HCT116 (cell line): ENCODE data around the gene POGLUT3. TPM values are rescaled to one million over a fixed set of nuclear protein-coding genes. Genes with fewer than 3 reads are reported as not detected.

Experiments
- ATAC-seq: fragments of 200-7000 bp; cut with Tn5 transposase; 2 replicates; pipeline ENCODE4 v1.9.1; 2020; ENCODE audit warnings: mild to moderate bottlenecking, moderate library complexity
- BruUV-seq: library from RNA; stranded (reverse); fragments of 400-500 nt; replicated peaks from 2 replicates; lab custom pipeline; 2021; lab: Mats Ljungman, UMichigan
- CTCF ChIA-PET: fragments of 300-600 bp; sonication (Branson Sonifier 250); formaldehyde crosslinking; loops from one replicate; lab custom pipeline; 2021; ENCODE audit warnings: antibody characterized with exemption; lab: Charles Lee
- POLR2A ChIA-PET: fragments of 300-600, 350-600 bp; sonication (Branson Sonifier 250); formaldehyde crosslinking; loops from one replicate; lab custom pipeline; 2021; ENCODE audit warnings: antibody characterized with exemption; lab: Charles Lee
- RAD21 ChIA-PET, 2 experiments: fragments of 300-600 bp; sonication (Branson Sonifier 250); formaldehyde crosslinking; loops; one replicate each; lab custom pipeline; 2023; ENCODE audit warnings: low total read pairs in 2 of 2; ENCODE audit not compliant: uncharacterized antibody in 2 of 2, unreplicated experiment in 2 of 2, low non-redundant PET in 1 of 2; lab: Charles Lee
- DNase-seq: peaks from one replicate; pipeline ENCODE4 v3.0.0-alpha.2; 2010; ENCODE audit warnings: low read depth, low spot score
- H2AFZ ChIP-seq: fragments of 200-600 bp; shearing (Covaris generic), sonication (generic); 2 replicates; pipeline ENCODE4 v1.6.1; 2017; ENCODE audit warnings: low read depth, mixed run types, mixed read lengths, antibody characterized with exemption, low read length; ENCODE audit not compliant: poor library complexity, severe bottlenecking
- H3K27ac ChIP-seq: 2 replicates; pipeline ENCODE4 v1.5.1; 2012; ENCODE audit warnings: low read depth, low read length
- H3K27me3 ChIP-seq: fragments of 200-600 bp; sonication (generic); 2 replicates; pipeline ENCODE4 v1.6.1; 2016; ENCODE audit warnings: mixed run types, low read length, mixed read lengths; ENCODE audit not compliant: insufficient read depth
- H3K36me3 ChIP-seq, 2 experiments: fragments of 200-500 bp in 1 of 2; fragments of 200-600 bp in 1 of 2; sonication (Bioruptor generic) in 1 of 2; sonication (generic) in 1 of 2; 2 replicates each; pipeline versions ENCODE4 v1.5.1 to v1.6.1; 2014 to 2016; ENCODE audit warnings: low read length in 2 of 2, inconsistent platforms in 1 of 2, mixed read lengths in 1 of 2, mixed run types in 1 of 2; ENCODE audit not compliant: insufficient read depth in 2 of 2, control insufficient read depth in 1 of 2
- H3K4me1 ChIP-seq, 2 experiments: fragments of 200-600 bp in 1 of 2; sonication (generic) in 1 of 2; 2 replicates each; pipeline versions ENCODE4 v1.5.1 to v1.6.1; 2012 to 2017; ENCODE audit warnings: low read length in 2 of 2, inconsistent platforms in 1 of 2, mild to moderate bottlenecking in 1 of 2, mixed read lengths in 1 of 2, mixed run types in 1 of 2, moderate library complexity in 1 of 2; ENCODE audit not compliant: insufficient read depth in 2 of 2, control insufficient read depth in 1 of 2
- H3K4me2 ChIP-seq: fragments of 200-600 bp; sonication (generic); 2 replicates; pipeline ENCODE4 v1.6.1; 2017; ENCODE audit warnings: mixed run types, low read length, mixed read lengths
- H3K4me3 ChIP-seq, 2 experiments: fragments of 200-600 bp in 1 of 2; sonication (generic) in 1 of 2; replicated peaks in 1 of 2; 2 replicates each; pipeline ENCODE4 v1.5.1; 2011 to 2016; ENCODE audit warnings: low read length in 2 of 2, control low read depth in 1 of 2, low read depth in 1 of 2, mild to moderate bottlenecking in 1 of 2, mixed read lengths in 1 of 2, mixed run types in 1 of 2
- H3K79me2 ChIP-seq: fragments of 200-600 bp; sonication (generic); 2 replicates; pipeline ENCODE4 v1.6.1; 2017; ENCODE audit warnings: mild to moderate bottlenecking, mixed run types, low read length, moderate library complexity, mixed read lengths; ENCODE audit not compliant: insufficient read depth
- H3K9ac ChIP-seq: fragments of 200-600 bp; sonication (generic); 2 replicates; pipeline ENCODE4 v1.6.1; 2016; ENCODE audit warnings: low read length, mixed read lengths
- H3K9me2 ChIP-seq: fragments of 200-600 bp; sonication (generic), shearing (Covaris generic); 2 replicates; pipeline ENCODE4 v1.6.1; 2017; ENCODE audit warnings: mixed run types, mild to moderate bottlenecking, moderate library complexity; ENCODE audit not compliant: insufficient read depth
- H3K9me3 ChIP-seq, 2 experiments: fragments of 200-500 bp in 1 of 2; fragments of 200-600 bp in 1 of 2; sonication (Bioruptor generic) in 1 of 2; sonication (generic) in 1 of 2; 2 replicates each; pipeline ENCODE4 v1.6.1; 2014 to 2017; ENCODE audit warnings: low read length in 2 of 2, mixed read lengths in 2 of 2, inconsistent platforms in 1 of 2, low read depth in 1 of 2, mild to moderate bottlenecking in 1 of 2, mixed run types in 1 of 2, moderate library complexity in 1 of 2; ENCODE audit not compliant: control insufficient read depth in 1 of 2, insufficient read depth in 1 of 2
- H4K20me1 ChIP-seq: fragments of 200-600 bp; sonication (generic), shearing (Covaris generic); 2 replicates; pipeline ENCODE4 v1.6.1; 2017; ENCODE audit warnings: mixed run types, mild to moderate bottlenecking, moderate library complexity; ENCODE audit not compliant: insufficient read depth
- CEBPB ChIP-seq: IDR thresholded peaks from 2 replicates; pipeline ENCODE4 v1.6.1; 2012; ENCODE audit warnings: low read depth
- ELF1 ChIP-seq: IDR thresholded peaks from 2 replicates; pipeline ENCODE4 v1.6.1; 2012; ENCODE audit warnings: low read depth, borderline replicate concordance
- EZH2 ChIP-seq: fragments of 200-600 bp; sonication (generic); IDR thresholded peaks from 2 replicates; pipeline ENCODE4 v1.6.1; 2017; ENCODE audit warnings: antibody characterized with exemption, mixed run types
- EZH2phosphoT487 ChIP-seq: fragments of 200-600 bp; IDR thresholded peaks from 2 replicates; pipeline ENCODE4 v1.6.1; 2018; ENCODE audit warnings: antibody characterized with exemption, borderline replicate concordance
- FOSL1 ChIP-seq: IDR thresholded peaks from 2 replicates; pipeline ENCODE4 v1.6.1; 2012; ENCODE audit warnings: low read depth
- JUND ChIP-seq: IDR thresholded peaks from 2 replicates; pipeline ENCODE4 v1.6.1; 2012
- POLR2A ChIP-seq: IDR thresholded peaks from 2 replicates; pipeline ENCODE4 v1.7.0; 2011; ENCODE audit warnings: borderline replicate concordance; ENCODE audit not compliant: insufficient read depth, insufficient read length; ENCODE audit errors: extremely low read depth
- POLR2AphosphoS5 ChIP-seq: IDR thresholded peaks from 2 replicates; pipeline ENCODE4 v1.6.1; 2011; ENCODE audit warnings: mild to moderate bottlenecking, low read depth, low read length, moderate library complexity
- RAD21 ChIP-seq: IDR thresholded peaks from 2 replicates; pipeline ENCODE4 v1.6.1; 2012; ENCODE audit warnings: low read depth, mild to moderate bottlenecking
- SIN3A ChIP-seq: IDR thresholded peaks from 2 replicates; pipeline ENCODE4 v1.6.1; 2012; ENCODE audit warnings: low read depth
- SP1 ChIP-seq: IDR thresholded peaks from 2 replicates; pipeline ENCODE4 v1.6.1; 2012; ENCODE audit warnings: low read depth
- SRF ChIP-seq: IDR thresholded peaks from 2 replicates; pipeline ENCODE4 v1.6.1; 2012; ENCODE audit warnings: low read depth
- TCF7L2 ChIP-seq: IDR thresholded peaks from 2 replicates; pipeline ENCODE4 v1.7.0; 2011; ENCODE audit warnings: borderline replicate concordance, inconsistent platforms; ENCODE audit not compliant: insufficient read depth, insufficient read length; ENCODE audit errors: extremely low read depth
- YY1 ChIP-seq: IDR thresholded peaks from 2 replicates; pipeline ENCODE4 v1.6.1; 2011; ENCODE audit warnings: low read length, low read depth, moderate library complexity, mild to moderate bottlenecking; ENCODE audit not compliant: insufficient replicate concordance; ENCODE audit errors: extremely low read depth
- ZNF274 ChIP-seq: fragments of 200-500 bp; sonication (Bioruptor generic); IDR thresholded peaks from 2 replicates; pipeline ENCODE4 v1.6.1; 2014; ENCODE audit warnings: mild to moderate bottlenecking, low read depth, low read length, inconsistent platforms
- intact Hi-C: fragments of 100-400 bp; cut with micrococcal nuclease; formaldehyde crosslinking; loops from 2 replicates; pipeline ENCODE4 v1.10.0; 2022
- total RNA-seq: library from RNA; stranded (reverse); gene quantifications from one replicate; pipeline ENCODE4 v1.2.1, GENCODE V29; 2021; ENCODE audit not compliant: unreplicated experiment
- TF ChIP-seq, protein P1 (sequence below): IDR thresholded peaks from 2 replicates; pipeline ENCODE4 v1.6.1; 2012
- TF ChIP-seq, protein P2 (sequence below), 3 experiments: fragments of 200-600 bp in 1 of 3; sonication (generic) in 1 of 3; IDR thresholded peaks in 2 of 3; conservative IDR thresholded peaks in 1 of 3; 2 replicates each; pipeline ENCODE4 v1.5.1; 2012 to 2017; ENCODE audit warnings: low read depth in 2 of 3, low read length in 2 of 3, antibody characterized with exemption in 1 of 3, borderline replicate concordance in 1 of 3, control low read depth in 1 of 3, mild to moderate bottlenecking in 1 of 3, mixed read lengths in 1 of 3, mixed run types in 1 of 3, moderate library complexity in 1 of 3; ENCODE audit not compliant: insufficient read depth in 1 of 3
- TF ChIP-seq, protein P3 (sequence below): IDR thresholded peaks from 2 replicates; pipeline ENCODE4 v1.6.1; 2011; ENCODE audit warnings: mild to moderate bottlenecking, low read length, moderate library complexity; ENCODE audit not compliant: insufficient replicate concordance; ENCODE audit errors: extremely low read depth

POGLUT3 gene
- total RNA-seq, 1 experiment from 2014 or later, result 22.0 TPM

DNA sequence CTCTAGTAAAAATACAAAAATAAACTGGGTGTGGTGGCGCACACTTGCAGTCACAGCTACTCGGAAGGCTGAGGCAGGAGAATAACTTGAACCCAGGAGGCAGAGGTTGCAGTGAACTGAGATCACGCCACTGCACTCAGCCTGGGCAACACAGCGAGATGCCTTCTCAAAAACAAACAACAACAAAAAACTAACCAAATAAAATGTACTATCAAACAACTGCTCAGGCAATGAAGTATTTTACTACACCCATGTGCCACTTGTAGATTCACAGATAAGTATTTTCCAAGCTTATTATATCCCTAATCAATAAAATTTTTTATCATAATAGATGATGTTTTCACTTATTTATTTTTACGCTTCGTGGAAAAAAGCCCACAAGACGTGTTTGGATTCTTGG is 31.8 kb downstream of the POGLUT3 start (continued):
- TF ChIP-seq TCF7L2 (no peak), RAD21 (no peak), CEBPB (no peak)
- TF ChIP-seq, protein P1, sequence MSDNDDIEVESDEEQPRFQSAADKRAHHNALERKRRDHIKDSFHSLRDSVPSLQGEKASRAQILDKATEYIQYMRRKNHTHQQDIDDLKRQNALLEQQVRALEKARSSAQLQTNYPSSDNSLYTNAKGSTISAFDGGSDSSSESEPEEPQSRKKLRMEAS, result no peak

DNA sequence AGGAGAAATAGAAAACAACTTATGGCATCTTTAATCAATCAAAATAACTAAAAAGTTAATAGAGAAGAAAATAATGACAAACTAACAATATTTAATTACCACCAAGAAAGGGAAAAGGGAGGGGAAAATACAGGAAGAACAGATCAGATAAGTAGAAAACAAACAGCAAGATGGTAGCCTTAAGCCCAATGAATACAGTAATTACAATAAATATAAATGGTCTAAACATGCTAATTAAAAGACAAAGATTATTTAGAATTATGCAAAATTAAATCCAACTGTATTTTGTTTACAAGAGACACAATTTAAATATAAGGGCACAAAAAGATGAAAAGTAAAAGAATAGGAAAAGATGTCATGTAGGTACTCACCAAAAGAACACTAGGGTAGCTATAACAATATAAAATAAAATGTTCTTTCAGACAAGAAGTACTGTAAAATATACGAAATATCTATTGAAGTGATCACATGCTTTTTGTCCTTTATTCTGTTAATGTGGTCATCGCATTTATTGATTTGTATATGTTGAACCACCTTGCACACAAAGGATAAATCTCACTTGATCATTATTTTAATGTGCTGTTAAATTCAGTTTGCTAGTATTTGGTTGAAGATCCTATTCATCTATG is 44.9 kb downstream of the POGLUT3 start:
- no peak for ATAC-seq
- POLR2A ChIA-PET, result no interaction called here

More for the DNA sequence above, 44.9 kb downstream of the POGLUT3 start:
- no peaks in the 10 kb centered on the region for H3K79me2 ChIP-seq
- ChIA-PET RAD21 (no interaction called here), CTCF (no interaction called here)
- TF ChIP-seq SP1 (no peak), ELF1 (no peak), POLR2AphosphoS5 (no peak), YY1 (no peak), SRF (no peak), RAD21 (no peak), JUND (no peak), SIN3A (no peak), FOSL1 (no peak), POLR2A (no peak), EZH2 (no peak), EZH2phosphoT487 (no peak), ZNF274 (no peak)
- TF ChIP-seq, protein P2, sequence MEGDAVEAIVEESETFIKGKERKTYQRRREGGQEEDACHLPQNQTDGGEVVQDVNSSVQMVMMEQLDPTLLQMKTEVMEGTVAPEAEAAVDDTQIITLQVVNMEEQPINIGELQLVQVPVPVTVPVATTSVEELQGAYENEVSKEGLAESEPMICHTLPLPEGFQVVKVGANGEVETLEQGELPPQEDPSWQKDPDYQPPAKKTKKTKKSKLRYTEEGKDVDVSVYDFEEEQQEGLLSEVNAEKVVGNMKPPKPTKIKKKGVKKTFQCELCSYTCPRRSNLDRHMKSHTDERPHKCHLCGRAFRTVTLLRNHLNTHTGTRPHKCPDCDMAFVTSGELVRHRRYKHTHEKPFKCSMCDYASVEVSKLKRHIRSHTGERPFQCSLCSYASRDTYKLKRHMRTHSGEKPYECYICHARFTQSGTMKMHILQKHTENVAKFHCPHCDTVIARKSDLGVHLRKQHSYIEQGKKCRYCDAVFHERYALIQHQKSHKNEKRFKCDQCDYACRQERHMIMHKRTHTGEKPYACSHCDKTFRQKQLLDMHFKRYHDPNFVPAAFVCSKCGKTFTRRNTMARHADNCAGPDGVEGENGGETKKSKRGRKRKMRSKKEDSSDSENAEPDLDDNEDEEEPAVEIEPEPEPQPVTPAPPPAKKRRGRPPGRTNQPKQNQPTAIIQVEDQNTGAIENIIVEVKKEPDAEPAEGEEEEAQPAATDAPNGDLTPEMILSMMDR (IDR thresholded peaks at IDR 0.05 in 2 of 3, conservative IDR thresholded peaks at IDR 0.05 in 1 of 3; ENCODE audit: borderline replicate concordance in 1 of 3, insufficient read depth in 1 of 3, low read depth in 2 of 3, low read length in 2 of 3), result no peak
- TF ChIP-seq, protein P1, result no peak
- TF ChIP-seq, protein P3, sequence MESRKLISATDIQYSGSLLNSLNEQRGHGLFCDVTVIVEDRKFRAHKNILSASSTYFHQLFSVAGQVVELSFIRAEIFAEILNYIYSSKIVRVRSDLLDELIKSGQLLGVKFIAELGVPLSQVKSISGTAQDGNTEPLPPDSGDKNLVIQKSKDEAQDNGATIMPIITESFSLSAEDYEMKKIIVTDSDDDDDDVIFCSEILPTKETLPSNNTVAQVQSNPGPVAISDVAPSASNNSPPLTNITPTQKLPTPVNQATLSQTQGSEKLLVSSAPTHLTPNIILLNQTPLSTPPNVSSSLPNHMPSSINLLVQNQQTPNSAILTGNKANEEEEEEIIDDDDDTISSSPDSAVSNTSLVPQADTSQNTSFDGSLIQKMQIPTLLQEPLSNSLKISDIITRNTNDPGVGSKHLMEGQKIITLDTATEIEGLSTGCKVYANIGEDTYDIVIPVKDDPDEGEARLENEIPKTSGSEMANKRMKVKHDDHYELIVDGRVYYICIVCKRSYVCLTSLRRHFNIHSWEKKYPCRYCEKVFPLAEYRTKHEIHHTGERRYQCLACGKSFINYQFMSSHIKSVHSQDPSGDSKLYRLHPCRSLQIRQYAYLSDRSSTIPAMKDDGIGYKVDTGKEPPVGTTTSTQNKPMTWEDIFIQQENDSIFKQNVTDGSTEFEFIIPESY, result no peak
- H3K9me2 ChIP-seq, result no peaks in the 10 kb centered on the region
- no peaks in the 10 kb centered on the region for H3K4me1 ChIP-seq
- H3K4me3 ChIP-seq, result no peak overlapping the region
- intact Hi-C loops, result no loop called here
- DNase-seq, result no peak
- no peaks in the 10 kb centered on the region for H4K20me1 ChIP-seq
- BruUV-seq, result no TSS peak
- H3K27me3 ChIP-seq, result no peaks in the 10 kb centered on the region
- H3K36me3 ChIP-seq, result no peaks in the 10 kb centered on the region
- H3K9me3 ChIP-seq, result peaks cover 4 to 6% of the 10 kb centered on the region in 2 experiments; a peak in 1 of 4 replicates
- H2AFZ ChIP-seq, result no peak overlapping the region
- no peak overlapping the region for H3K27ac ChIP-seq
- no peak overlapping the region for H3K4me2 ChIP-seq
- H3K9ac ChIP-seq, result no peak overlapping the region
